B cell (primary cell): ENCODE data around the gene TMEM108. TPM values are rescaled to one million over a fixed set of nuclear protein-coding genes. Genes with fewer than 3 reads are reported as not detected.
"Not testable (repeated sequence)": the region's sequence is repeated elsewhere in the genome, so short reads cannot be mapped to it uniquely, and the experiment has no call there.

Experiments used
- ATAC-seq: fragments of 200-7000 bp; cut with Tn5 transposase; one replicate; pipeline ENCODE4 v1.10.0; 2021; ENCODE audit warnings: low read depth, mild to moderate bottlenecking, moderate number of reproducible peaks, moderate library complexity
- CTCF ChIA-PET: fragments of 350-600 bp; sonication (Branson Sonifier 250); formaldehyde crosslinking; loops from one replicate; lab custom pipeline; 2021; ENCODE audit warnings: antibody characterized with exemption, inconsistent platforms; lab: Charles Lee
- POLR2A ChIA-PET: fragments of 350-600 bp; sonication (Branson Sonifier 250); formaldehyde crosslinking; loops from one replicate; lab custom pipeline; 2021; ENCODE audit warnings: antibody characterized with exemption; lab: Charles Lee
- DNase-seq: peaks from one replicate; pipeline ENCODE4 v3.0.0; 2013
- H2AFZ ChIP-seq: 2 replicates; pipeline ENCODE4 v1.6.1; 2012; ENCODE audit warnings: mild to moderate bottlenecking, low read depth, low read length; ENCODE audit not compliant: insufficient read depth, poor library complexity, severe bottlenecking
- H3K27ac ChIP-seq, 2 donors: 1 replicate in 1 of 2; 2 replicates in 1 of 2; pipeline ENCODE4 v1.5.1; 2012 to 2013; ENCODE audit warnings: low read length in 2 of 2, mild to moderate bottlenecking in 2 of 2, moderate library complexity in 1 of 2
- H3K27me3 ChIP-seq, 4 experiments: fragments of 200-600 bp in 1 of 4; sonication (generic) in 1 of 4; replicated peaks in 1 of 4; 1 replicate in 2 of 4; 2 replicates in 2 of 4; pipeline versions ENCODE4 v1.6.1 to v1.7.0; 2013 to 2016; ENCODE audit warnings: low read length in 3 of 4, mild to moderate bottlenecking in 2 of 4, mixed read lengths in 1 of 4, moderate library complexity in 1 of 4; ENCODE audit not compliant: insufficient read depth in 4 of 4, control insufficient read depth in 3 of 4; ENCODE audit errors: control extremely low read depth in 1 of 4
- H3K36me3 ChIP-seq, 2 experiments: replicated peaks in 1 of 2; 1 replicate in 1 of 2; 2 replicates in 1 of 2; pipeline versions ENCODE4 v1.6.1 to v1.7.1; 2013; ENCODE audit warnings: low read length in 1 of 2; ENCODE audit not compliant: insufficient read depth in 2 of 2, control insufficient read depth in 1 of 2; ENCODE audit errors: control extremely low read depth in 1 of 2, extremely low read depth in 1 of 2
- H3K4me1 ChIP-seq, 2 donors: fragments of 200-600 bp in 1 of 2; sonication (generic) in 1 of 2; 1 replicate in 1 of 2; 2 replicates in 1 of 2; pipeline versions ENCODE4 v1.5.1 to v1.6.1; 2013 to 2017; ENCODE audit warnings: low read length in 2 of 2; ENCODE audit not compliant: control insufficient read depth in 2 of 2, insufficient read depth in 2 of 2
- H3K4me2 ChIP-seq: replicated peaks from 2 replicates; pipeline ENCODE3; 2012; ENCODE audit warnings: mild to moderate bottlenecking, low read depth, low read length; ENCODE audit not compliant: poor library complexity, severe bottlenecking
- H3K4me3 ChIP-seq, 5 experiments: fragments of 200-600 bp in 1 of 5; sonication (generic) in 1 of 5; 1 replicate in 3 of 5; 2 replicates in 2 of 5; pipeline versions ENCODE4 v1.5.1 to v1.7.0; 2011 to 2016; ENCODE audit warnings: low read length in 4 of 5, mild to moderate bottlenecking in 4 of 5, low read depth in 2 of 5, control low read depth in 1 of 5, moderate library complexity in 1 of 5; ENCODE audit not compliant: insufficient read depth in 1 of 5; ENCODE audit errors: control extremely low read depth in 1 of 5, extremely low read depth in 1 of 5
- H3K79me2 ChIP-seq: fragments of 200-600 bp; sonication (generic); one replicate; pipeline ENCODE4 v1.6.0; 2016; ENCODE audit warnings: low read length; ENCODE audit not compliant: control insufficient read depth, insufficient read depth
- H3K9ac ChIP-seq: fragments of 200-600 bp; sonication (generic); 2 replicates; pipeline ENCODE4 v1.6.1; 2017; ENCODE audit warnings: mild to moderate bottlenecking, low read length, moderate library complexity
- H3K9me3 ChIP-seq, 3 donors: one replicate each; pipeline versions ENCODE4 v1.6.1 to v1.7.1; 2013; ENCODE audit warnings: low read length in 2 of 3; ENCODE audit not compliant: control insufficient read depth in 2 of 3, insufficient read depth in 1 of 3; ENCODE audit errors: control extremely low read depth in 1 of 3
- H4K20me1 ChIP-seq: 2 replicates; pipeline ENCODE4 v1.6.0; 2012; ENCODE audit warnings: mild to moderate bottlenecking, low read length; ENCODE audit not compliant: insufficient read depth, control insufficient read depth, poor library complexity, severe bottlenecking
- H3K27ac Mint-ChIP-seq: one replicate; pipeline ENCODE4 v1.8.0; 2021; ENCODE audit warnings: mixed read lengths
- H3K27me3 Mint-ChIP-seq: one replicate; pipeline ENCODE4 v1.8.0; 2021; ENCODE audit warnings: mixed read lengths
- H3K4me1 Mint-ChIP-seq: one replicate; pipeline ENCODE4 v1.8.0; 2021; ENCODE audit warnings: mixed read lengths
- H3K4me3 Mint-ChIP-seq: one replicate; pipeline ENCODE4 v1.8.0; 2021; ENCODE audit warnings: mixed read lengths
- H3K9me3 Mint-ChIP-seq: one replicate; pipeline ENCODE4 v1.8.0; 2022; ENCODE audit warnings: mixed read lengths; ENCODE audit not compliant: insufficient read depth
- EZH2 ChIP-seq: IDR thresholded peaks from 2 replicates; pipeline ENCODE4 v1.6.1; 2012; ENCODE audit warnings: borderline replicate concordance, low read depth, mild to moderate bottlenecking, moderate library complexity, low read length; ENCODE audit not compliant: insufficient read depth, poor library complexity, severe bottlenecking
- WGBS: methylation state at CpG from one replicate; pipeline ENCODE4 v1.1.5; 2013; ENCODE audit warnings: missing lambda C conversion rate; ENCODE audit not compliant: insufficient coverage; 5-methylcytosine and 5-hydroxymethylcytosine counted together
- intact Hi-C: fragments of 100-400 bp; cut with micrococcal nuclease; formaldehyde crosslinking; loops from one replicate; pipeline ENCODE4 v1.10.0; 2022
- polyA plus RNA-seq: library from polyadenylated mRNA; depleted of rRNA; stranded (reverse); fragments of >200 nt; gene quantifications from 2 replicates; pipeline ENCODE4 v1.2.3, GENCODE V29; 2012
- total RNA-seq, 2 donors: library from RNA; stranded (reverse); fragments of 120-200 nt in 1 of 2; gene quantifications; 1 replicate in 1 of 2; 2 replicates in 1 of 2; pipeline versions ENCODE4 v1.2.3 to v1.2.4, GENCODE V29; 2013 to 2022
- TF ChIP-seq, protein P1 (sequence below): fragments of 200-600 bp; IDR thresholded peaks from one replicate; pipeline ENCODE4 v1.8.0; 2022; ENCODE audit warnings: antibody characterized with exemption, mild to moderate bottlenecking

The TMEM108 gene
- total and polyA plus RNA-seq, 2 donors (not counting 1 experiment from before 2014, with no cell fraction given), result not detected

DNA sequence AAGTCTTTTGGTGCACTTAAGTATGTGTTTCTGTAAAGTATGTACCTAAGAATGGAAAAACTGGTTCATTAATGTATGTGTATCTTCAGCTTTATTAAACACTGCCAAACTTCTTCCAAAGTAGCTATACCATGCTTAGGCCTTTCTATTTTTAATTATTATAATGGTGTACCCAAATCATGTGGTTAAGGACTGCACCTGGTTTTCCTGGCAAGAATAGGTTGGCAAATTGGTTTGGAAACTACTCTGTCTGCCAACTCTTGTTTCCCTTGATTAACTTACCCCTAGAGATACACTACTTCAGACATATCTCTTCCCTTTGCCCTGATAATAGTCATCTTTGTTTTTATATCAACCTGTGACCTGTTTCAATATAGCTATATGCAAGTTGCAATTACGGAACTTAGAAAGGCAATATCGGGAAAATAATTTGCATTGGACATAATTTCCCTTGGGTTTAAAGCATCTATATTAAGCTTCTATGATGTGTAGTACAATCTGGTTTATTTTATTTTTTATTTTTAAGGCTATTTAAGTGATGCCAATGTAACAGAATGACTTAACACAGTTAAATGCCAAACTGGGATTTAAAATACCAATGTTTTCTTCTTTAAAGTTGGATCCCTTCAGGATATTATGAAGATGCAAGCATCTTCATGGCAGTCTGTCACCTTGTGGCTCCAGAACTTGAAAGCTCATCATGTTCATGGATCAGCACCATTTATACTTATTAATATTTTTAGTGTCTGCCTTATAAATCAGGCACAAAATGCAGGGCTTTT is 40.6 kb upstream of the TMEM108 start:
- Histone ChIP-seq H3K79me2 (no peaks in the 10 kb centered on the region), H3K27ac (no peak overlapping the region), H3K27me3 (no peaks in the 10 kb centered on the region), H2AFZ (no peak overlapping the region), H3K9me3 (no peaks in the 10 kb centered on the region), H3K9ac (no peak overlapping the region), H4K20me1 (no peaks in the 10 kb centered on the region), H3K4me2 (no peak overlapping the region), H3K4me3 (no peak overlapping the region), H3K4me1 (no peaks in the 10 kb centered on the region), H3K36me3 (no peaks in the 10 kb centered on the region)
- Mint-ChIP-seq H3K4me3 (no peak overlapping the region), H3K4me1 (no peaks in the 10 kb centered on the region), H3K9me3 (no peaks in the 10 kb centered on the region), H3K27me3 (no peaks in the 10 kb centered on the region), H3K27ac (no peak overlapping the region)
- no peak for DNase-seq
- TF ChIP-seq EZH2, result no peak
- TF ChIP-seq, protein P1, sequence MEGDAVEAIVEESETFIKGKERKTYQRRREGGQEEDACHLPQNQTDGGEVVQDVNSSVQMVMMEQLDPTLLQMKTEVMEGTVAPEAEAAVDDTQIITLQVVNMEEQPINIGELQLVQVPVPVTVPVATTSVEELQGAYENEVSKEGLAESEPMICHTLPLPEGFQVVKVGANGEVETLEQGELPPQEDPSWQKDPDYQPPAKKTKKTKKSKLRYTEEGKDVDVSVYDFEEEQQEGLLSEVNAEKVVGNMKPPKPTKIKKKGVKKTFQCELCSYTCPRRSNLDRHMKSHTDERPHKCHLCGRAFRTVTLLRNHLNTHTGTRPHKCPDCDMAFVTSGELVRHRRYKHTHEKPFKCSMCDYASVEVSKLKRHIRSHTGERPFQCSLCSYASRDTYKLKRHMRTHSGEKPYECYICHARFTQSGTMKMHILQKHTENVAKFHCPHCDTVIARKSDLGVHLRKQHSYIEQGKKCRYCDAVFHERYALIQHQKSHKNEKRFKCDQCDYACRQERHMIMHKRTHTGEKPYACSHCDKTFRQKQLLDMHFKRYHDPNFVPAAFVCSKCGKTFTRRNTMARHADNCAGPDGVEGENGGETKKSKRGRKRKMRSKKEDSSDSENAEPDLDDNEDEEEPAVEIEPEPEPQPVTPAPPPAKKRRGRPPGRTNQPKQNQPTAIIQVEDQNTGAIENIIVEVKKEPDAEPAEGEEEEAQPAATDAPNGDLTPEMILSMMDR, result no peak
- WGBS, result no CpG with 5 or more reads among the region's 2 CpGs
- intact Hi-C loops, result no loop called here
- ChIA-PET POLR2A (no interaction called here), CTCF (no interaction called here)
- ATAC-seq, result no peak

DNA sequence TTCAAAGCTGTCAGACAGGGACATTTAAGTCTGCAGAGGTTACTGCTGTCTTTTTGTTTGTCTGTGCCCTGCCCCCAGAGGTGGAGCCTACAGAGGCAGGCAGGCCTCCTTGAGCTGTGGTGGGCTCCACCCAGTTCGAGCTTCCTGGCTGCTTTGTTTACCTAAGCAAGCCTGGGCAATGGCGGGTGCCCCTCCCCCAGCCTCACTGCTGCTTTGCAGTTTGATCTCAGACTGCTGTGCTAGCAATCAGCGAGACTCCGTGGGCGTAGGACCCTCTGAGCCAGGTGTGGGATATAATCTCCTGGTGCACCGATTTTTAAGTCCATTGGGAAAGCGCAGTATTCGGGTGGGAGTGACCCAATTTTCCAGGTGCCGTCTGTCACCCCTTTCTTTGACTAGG is 33.2 kb upstream of the TMEM108 start:
- H2AFZ ChIP-seq, ATAC-seq, H3K4me1 ChIP-seq, H3K27ac ChIP-seq, H3K4me2 ChIP-seq, intact Hi-C loops, H3K4me3 ChIP-seq, CTCF ChIA-PET, H3K27ac Mint-ChIP-seq, H3K36me3 ChIP-seq, H3K27me3 ChIP-seq, DNase-seq, H3K4me1 Mint-ChIP-seq, H3K9ac ChIP-seq, H3K4me3 Mint-ChIP-seq, H3K9me3 Mint-ChIP-seq, POLR2A ChIA-PET, H3K79me2 ChIP-seq, H3K9me3 ChIP-seq, H4K20me1 ChIP-seq: not testable (repeated sequence)
- 100% methylated on average over 1 of the region's 9 CpGs for WGBS
- H3K27me3 Mint-ChIP-seq, result peaks cover 10% of the 10 kb centered on the region
